ENCODE data around the gene ARRDC1.

GRCh38 chr9:137586854-137587253 lies 18.6 kb upstream of the ARRDC1 start:
- TF ChIP-seq, protein P1, sequence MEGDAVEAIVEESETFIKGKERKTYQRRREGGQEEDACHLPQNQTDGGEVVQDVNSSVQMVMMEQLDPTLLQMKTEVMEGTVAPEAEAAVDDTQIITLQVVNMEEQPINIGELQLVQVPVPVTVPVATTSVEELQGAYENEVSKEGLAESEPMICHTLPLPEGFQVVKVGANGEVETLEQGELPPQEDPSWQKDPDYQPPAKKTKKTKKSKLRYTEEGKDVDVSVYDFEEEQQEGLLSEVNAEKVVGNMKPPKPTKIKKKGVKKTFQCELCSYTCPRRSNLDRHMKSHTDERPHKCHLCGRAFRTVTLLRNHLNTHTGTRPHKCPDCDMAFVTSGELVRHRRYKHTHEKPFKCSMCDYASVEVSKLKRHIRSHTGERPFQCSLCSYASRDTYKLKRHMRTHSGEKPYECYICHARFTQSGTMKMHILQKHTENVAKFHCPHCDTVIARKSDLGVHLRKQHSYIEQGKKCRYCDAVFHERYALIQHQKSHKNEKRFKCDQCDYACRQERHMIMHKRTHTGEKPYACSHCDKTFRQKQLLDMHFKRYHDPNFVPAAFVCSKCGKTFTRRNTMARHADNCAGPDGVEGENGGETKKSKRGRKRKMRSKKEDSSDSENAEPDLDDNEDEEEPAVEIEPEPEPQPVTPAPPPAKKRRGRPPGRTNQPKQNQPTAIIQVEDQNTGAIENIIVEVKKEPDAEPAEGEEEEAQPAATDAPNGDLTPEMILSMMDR (IDR thresholded peaks at IDR 0.05; ENCODE audit: low read length), result no peak
- TF ChIP-seq EZH2 (IDR thresholded peaks at IDR 0.05; ENCODE audit: borderline replicate concordance, low read length), result no peak
